ENCODE measurements around the gene KCNMA1. TPM values are rescaled to one million over a fixed set of nuclear protein-coding genes. Genes with fewer than 3 reads are reported as not detected.

The KCNMA1 gene
- total RNA-seq, 1 experiment from 2014 or later = not detected

DNA sequence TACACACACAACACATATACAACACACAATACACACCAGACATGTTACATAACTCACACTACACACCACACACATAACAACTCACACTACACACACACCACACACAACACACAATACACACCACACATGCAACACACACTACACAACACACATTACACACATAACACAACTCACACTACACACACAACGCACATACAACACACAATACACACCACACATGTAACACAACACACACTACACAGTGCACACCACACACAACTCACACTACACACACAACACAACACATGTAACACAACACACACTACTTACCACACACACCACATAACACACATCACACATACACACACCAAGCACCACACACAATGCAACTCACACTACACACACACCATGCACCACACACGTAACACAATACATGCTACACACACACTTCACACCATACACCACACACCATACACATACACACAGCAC is 166.5 kb downstream of the KCNMA1 start:
- in situ Hi-C loops (cut with HindIII; ENCODE audit: low pct_unique_long_range_greater_than_20kb, low sequenced_read_pairs) = no loop called here
- no peak for DNase-seq (ENCODE audit: low read depth, low spot score)

- in situ Hi-C loops (cut with HindIII; ENCODE audit: low pct_unique_long_range_greater_than_20kb, low sequenced_read_pairs) = no loop called here
- no peak for DNase-seq (ENCODE audit: low read depth, low spot score)
Observed at GRCh38 chr10:77467422-77467963, 170.1 kb downstream of the KCNMA1 start.

GRCh38 chr10:77463967-77464745 is 173.5 kb downstream of the KCNMA1 start:
- no peak for DNase-seq (ENCODE audit: low read depth, low spot score)
- in situ Hi-C loops (cut with HindIII; ENCODE audit: low pct_unique_long_range_greater_than_20kb, low sequenced_read_pairs) = no loop called here

GRCh38 chr10:77463499-77463898 is 174.1 kb downstream of the KCNMA1 start:
- in situ Hi-C loops (cut with HindIII; ENCODE audit: low pct_unique_long_range_greater_than_20kb, low sequenced_read_pairs) = no loop called here
- no peak for DNase-seq (ENCODE audit: low read depth, low spot score)

DNA sequence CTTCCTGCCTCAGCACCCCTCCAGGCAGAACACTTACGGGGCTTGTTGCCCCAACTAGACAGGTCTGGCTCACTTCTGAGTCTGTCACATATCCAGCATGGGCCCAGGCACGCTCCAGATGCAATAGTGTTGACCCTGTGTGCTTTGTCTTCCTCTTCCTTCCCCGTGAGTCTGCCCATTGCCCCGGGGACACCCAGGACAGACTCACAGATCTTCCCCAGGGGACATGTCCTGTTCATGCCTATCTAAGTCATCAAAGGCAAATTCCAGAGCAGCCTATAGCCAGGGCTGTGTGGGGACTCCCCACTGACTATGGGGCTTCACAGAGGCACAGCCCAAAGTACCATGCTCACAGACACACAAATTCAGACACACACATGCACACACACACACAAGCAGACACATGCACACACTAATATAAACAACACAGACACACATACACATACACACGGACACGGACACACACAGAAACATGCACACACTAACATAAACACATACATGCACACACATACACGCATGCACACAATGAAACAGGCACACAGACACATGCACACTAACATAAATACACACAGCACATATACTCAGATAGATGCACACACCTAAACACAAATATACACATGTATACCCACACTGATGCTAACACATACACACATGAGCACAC is 175.8 kb downstream of the KCNMA1 start:
- no peak for DNase-seq (ENCODE audit: low read depth, low spot score)
- in situ Hi-C loops (cut with HindIII; ENCODE audit: low pct_unique_long_range_greater_than_20kb, low sequenced_read_pairs) = no loop called here

DNA sequence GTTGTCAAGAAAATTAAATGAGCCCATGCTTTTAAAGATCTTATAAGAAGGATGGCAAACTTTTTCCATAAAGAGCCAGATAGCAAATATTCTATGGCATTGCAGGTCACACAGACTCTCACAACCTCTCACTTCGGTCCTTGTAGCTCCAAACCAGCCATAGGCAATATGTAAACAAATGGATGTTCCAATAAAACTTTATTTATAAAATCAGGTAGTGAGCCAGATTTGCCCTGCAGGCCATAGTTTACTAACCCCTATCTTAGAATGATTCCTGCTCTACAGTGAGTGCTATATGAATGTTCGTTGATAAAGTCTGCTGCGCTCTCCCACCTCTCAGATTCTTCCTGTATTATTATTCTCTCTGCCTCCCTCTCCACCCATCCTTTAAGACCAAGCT is 177.7 kb downstream of the KCNMA1 start:
- in situ Hi-C loops (cut with HindIII; ENCODE audit: low pct_unique_long_range_greater_than_20kb, low sequenced_read_pairs) = no loop called here
- no peak for DNase-seq (ENCODE audit: low read depth, low spot score)

GRCh38 chr10:77458986-77459590 is 178.5 kb downstream of the KCNMA1 start:
- no peak for DNase-seq (ENCODE audit: low read depth, low spot score)
- in situ Hi-C loops (cut with HindIII; ENCODE audit: low pct_unique_long_range_greater_than_20kb, low sequenced_read_pairs) = no loop called here

DNA sequence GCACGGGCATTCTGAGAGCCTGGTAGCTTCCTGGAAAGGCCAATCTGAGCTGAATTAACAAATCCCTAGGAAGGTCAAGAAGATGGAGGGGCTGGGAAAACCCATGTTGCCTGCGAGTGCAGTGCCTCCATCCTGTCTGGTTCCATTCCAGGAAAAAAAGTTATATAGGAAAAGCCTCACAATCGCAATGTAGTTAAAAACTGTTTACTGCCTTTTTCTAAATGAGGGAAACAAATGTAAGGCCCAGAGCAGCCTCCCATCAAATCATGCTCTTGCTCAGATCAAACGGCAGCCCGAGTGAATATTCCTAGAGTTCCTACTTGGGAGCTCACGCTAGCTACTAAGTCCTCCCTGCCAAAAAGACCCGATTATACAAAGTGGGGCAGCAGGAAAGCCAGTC is 179.9 kb downstream of the KCNMA1 start:
- DNase-seq (ENCODE audit: low read depth, low spot score) = no peak
- in situ Hi-C loops (cut with HindIII; ENCODE audit: low pct_unique_long_range_greater_than_20kb, low sequenced_read_pairs) = no loop called here

GRCh38 chr10:77457266-77457665 is 180.3 kb downstream of the KCNMA1 start:
- DNase-seq (ENCODE audit: low read depth, low spot score) = no peak
- in situ Hi-C loops (cut with HindIII; ENCODE audit: low pct_unique_long_range_greater_than_20kb, low sequenced_read_pairs) = no loop called here

DNA sequence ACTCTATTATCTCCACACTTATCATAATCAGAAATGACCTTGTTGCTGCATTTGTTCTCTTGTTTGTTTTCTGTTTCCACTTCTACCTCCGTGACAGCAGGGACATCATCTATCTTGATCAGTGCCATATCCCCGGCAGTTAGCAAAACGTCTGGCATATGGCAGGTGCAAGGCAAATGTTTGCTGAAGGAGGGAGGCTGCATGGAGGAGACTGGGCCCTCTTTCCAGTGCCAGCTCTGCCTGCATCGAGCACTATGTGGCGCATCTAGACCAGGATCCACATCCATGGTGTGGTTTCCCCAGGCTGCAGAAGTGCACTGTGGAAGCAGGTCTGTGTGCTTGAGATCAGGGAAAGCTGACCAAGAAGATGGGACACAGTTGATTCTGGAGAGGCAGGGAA is 181.2 kb downstream of the KCNMA1 start:
- in situ Hi-C loops (cut with HindIII; ENCODE audit: low pct_unique_long_range_greater_than_20kb, low sequenced_read_pairs) = no loop called here
- peak; percentile 20 for DNase-seq (ENCODE audit: low read depth, low spot score)

DNA sequence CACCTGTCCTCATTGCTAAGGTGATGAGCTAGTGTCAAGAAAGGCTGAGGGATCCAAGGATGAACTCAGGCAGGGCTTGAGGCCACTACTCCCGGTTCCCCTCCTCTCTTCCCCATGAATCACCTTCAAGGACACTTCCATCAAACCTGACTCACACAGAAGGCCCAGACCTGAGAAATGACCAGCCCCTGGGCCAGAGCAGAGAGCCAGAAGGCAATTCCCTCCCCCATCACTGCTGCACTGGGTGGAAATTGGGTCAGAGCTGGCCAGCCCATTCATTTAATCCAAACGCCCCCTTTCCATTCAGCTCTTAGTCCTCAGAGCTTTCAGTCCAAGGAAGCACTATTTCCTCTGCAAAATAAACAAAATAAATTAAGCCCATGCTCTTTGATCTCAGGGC is 182.0 kb downstream of the KCNMA1 start:
- no peak for DNase-seq (ENCODE audit: low read depth, low spot score)
- in situ Hi-C loops (cut with HindIII; ENCODE audit: low pct_unique_long_range_greater_than_20kb, low sequenced_read_pairs) = no loop called here

DNA sequence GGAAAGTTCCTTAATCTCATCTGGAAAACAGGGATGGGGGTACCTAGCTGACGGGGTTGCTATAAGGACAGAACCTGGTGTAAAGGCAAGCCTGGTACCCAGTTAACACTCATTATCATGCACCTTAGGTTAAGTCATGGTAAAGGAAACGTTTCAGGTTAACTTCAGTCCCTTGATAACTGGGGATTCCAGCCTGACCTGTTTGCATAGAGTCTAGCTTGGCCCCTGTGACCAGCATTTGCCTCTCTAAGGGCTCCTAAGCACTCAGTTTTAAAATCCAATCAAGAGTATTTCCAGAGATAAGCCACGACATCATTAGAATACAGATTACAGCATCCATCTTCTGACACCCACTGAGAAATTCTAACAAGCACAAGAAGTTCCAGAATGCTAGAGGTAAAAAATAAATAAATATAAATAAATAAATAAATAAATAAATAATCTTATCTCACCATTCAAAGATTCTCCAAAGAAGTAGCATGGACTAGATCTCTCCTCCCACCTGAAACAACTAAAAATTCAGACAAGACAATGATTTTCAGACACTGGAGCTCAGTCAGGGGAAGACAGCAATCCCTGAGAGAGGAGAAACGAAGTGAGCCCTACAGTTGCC is 184.6 kb downstream of the KCNMA1 start:
- no peak for DNase-seq (ENCODE audit: low read depth, low spot score)
- in situ Hi-C loops (cut with HindIII; ENCODE audit: low pct_unique_long_range_greater_than_20kb, low sequenced_read_pairs) = no loop called here

DNA sequence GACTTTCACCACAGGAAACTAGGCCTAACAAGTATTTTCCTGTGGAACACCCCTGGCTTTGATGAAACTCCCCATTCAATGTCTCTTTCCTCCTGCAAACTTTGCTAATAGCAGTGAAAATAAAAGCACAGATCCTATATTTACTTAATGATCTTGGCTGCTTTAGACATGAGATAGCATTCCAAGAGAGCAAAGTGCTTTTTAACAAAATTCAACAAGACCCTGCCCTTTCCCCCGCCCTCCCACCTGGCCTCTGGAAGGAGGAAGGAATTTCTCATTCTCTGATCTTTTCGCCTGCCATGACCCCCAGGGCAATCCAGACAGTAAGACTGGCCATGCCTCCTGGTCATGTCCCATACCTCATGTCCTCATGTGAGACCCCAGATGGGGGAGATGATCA is 185.7 kb downstream of the KCNMA1 start:
- DNase-seq (ENCODE audit: low read depth, low spot score) = no peak
- in situ Hi-C loops (cut with HindIII; ENCODE audit: low pct_unique_long_range_greater_than_20kb, low sequenced_read_pairs) = no loop called here

GRCh38 chr10:77448226-77448625 is 189.4 kb downstream of the KCNMA1 start:
- DNase-seq (ENCODE audit: low read depth, low spot score) = no peak
- in situ Hi-C loops (cut with HindIII; ENCODE audit: low pct_unique_long_range_greater_than_20kb, low sequenced_read_pairs) = no loop called here

- no peak for DNase-seq (ENCODE audit: low read depth, low spot score)
- in situ Hi-C loops (cut with HindIII; ENCODE audit: low pct_unique_long_range_greater_than_20kb, low sequenced_read_pairs) = no loop called here
Observed at GRCh38 chr10:77446700-77447099, 190.9 kb downstream of the KCNMA1 start.

GRCh38 chr10:77445547-77445946 is 192.1 kb downstream of the KCNMA1 start:
- no peak for DNase-seq (ENCODE audit: low read depth, low spot score)
- in situ Hi-C loops (cut with HindIII; ENCODE audit: low pct_unique_long_range_greater_than_20kb, low sequenced_read_pairs) = no loop called here

DNA sequence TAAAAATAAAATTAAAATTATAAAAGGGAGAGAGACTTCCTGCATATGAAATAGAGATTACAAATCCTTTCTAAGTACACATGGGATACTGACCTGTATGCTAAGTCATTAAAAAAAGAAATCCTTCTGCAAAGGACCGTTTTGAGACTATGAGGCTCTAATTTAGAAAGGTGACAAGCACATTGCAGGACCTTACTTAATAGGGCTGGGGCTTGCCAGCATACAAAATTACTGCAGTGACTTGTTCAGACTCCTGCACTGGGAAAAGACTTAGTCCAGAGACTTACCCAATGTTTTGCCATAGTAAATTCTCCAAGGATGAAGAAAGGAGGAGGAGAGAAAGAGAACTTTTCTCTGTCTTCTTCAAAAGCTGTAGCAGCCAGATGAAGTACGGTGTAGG is 193.6 kb downstream of the KCNMA1 start:
- in situ Hi-C loops (cut with HindIII; ENCODE audit: low pct_unique_long_range_greater_than_20kb, low sequenced_read_pairs) = no loop called here

DNA sequence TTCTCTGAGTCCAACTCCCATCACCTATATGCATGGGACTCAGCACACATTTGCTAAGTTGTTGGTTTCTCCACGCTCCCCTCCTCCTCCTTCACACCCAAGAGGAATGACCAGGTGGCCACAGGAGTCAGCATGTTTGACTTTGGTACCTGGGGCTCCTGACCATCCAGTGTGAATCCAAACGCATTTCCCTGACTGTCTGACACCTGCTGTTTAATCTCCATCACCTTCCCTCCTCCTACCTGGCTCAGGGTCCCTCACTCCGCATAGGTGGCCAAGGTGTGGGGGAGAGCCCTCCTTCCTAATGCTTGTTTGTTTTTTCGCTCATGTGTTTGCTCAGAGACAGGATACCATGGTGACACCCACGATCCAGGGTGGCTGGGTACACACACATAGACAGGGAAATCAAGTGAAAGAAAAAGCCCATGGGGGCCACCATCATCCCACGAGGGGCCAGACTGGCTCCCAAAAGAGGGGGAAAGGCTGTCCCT is 194.9 kb downstream of the KCNMA1 start:
- DNase-seq (ENCODE audit: low read depth, low spot score) = no peak
- in situ Hi-C loops (cut with HindIII; ENCODE audit: low pct_unique_long_range_greater_than_20kb, low sequenced_read_pairs) = no loop called here

More for the DNA sequence above, 193.6 kb downstream of the KCNMA1 start:
- DNase-seq (ENCODE audit: low read depth, low spot score) = no peak
